A549 treated with RU486 at 1 μM for 4 hours (cell line): ENCODE results near the gene SEPTIN2. TPM values are rescaled to one million over a fixed set of nuclear protein-coding genes. Genes with fewer than 3 reads are reported as not detected.

Experiments
- total RNA-seq: library from RNA; stranded (reverse); fragments of 200-300 nt; extraction: Qiagen RNA extraction; gene quantifications from 5 replicates; pipeline ENCODE4 v1.2.3, GENCODE V29; 2022; ENCODE audit warnings: low read depth

SEPTIN2 gene
- 209 to 287 TPM (median 266 TPM) in 5 replicates for total RNA-seq

DNA sequence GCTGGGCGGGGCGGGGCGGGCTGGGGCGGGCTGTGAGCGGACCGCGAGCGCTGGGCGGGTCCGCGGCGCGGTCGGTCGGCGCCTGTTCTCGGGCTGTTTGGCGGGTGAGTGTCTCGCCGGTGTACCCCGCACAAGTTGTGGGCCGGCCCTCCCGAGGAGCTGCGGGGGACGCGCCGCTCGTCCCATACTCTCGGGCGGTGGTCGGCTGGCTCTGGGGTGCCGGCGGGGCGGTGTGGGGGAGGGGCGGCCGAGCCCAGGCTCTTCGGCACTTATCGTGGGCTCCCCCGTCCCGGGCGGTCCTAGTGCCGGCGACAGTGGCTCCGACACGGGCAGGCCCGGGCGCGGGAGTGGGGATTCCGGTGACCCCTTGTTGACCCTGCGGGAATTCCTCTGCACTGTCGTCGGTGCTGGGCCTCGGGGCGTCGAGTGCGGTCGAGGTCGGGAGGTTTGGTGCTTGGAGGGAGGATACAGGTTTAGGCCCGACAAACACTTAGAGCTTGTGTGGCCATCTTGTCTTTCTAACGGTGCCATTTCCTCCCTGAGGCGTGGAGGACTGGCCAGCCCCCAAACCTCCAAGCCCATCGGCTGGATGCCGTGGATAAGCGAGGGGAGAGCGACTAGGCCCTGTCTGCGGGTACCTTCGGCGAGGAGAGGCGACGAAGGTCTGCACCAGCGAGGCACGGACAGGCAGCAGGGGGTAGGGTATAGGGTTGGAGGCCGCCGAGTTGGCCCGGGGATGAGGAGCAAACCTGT is at the start of gene SEPTIN2:
Gene SEPTIN2, plus strand, starts transcription at position 47 of the 753 bp plus-strand sequence. CDS start 8,308 bp downstream, outside the sequence.

DNA sequence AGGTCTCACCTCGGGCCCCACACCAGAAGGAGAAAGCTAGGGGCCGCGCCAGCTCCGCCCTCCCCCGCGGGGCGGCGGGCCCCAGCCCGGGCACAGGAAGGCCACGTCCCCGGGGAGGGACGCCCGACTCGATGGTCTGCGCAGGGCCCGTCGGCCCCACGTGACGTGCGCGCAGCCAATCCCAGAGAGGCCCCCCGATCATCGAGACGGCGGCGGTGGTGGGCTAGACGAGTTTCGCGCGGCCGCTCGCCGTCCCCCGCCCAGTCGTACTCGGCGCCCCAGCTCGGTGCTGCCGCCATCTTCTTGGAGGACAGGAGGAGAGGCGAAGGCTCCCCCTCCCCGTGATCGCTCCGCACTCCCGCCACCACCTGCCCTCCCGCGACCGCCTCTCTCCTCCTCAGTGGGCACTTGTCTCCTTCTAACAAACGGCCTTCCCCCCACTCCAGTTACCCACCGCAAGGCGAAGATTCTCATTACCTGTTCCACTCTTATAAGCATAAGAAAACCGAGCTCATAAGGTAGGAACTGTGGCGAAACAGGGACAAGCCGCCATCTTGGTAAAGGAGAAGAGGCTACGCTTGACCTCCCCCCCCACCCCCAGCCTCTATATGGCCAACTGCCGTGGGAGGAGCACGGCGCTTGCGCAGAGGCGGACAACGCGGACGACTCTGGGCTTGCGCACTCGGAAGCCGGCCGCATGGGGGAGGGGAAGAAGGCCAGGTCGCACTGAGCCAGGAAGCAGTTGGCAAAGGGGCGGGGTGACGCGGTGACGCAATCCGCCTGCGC is 439 bp upstream of the SEPTIN2 start, which contains the start of gene HDLBP:
Gene HDLBP, minus strand, starts transcription at position 580 of the 786 bp plus-strand sequence. CDS start 48,803 bp downstream, outside the sequence.

DNA sequence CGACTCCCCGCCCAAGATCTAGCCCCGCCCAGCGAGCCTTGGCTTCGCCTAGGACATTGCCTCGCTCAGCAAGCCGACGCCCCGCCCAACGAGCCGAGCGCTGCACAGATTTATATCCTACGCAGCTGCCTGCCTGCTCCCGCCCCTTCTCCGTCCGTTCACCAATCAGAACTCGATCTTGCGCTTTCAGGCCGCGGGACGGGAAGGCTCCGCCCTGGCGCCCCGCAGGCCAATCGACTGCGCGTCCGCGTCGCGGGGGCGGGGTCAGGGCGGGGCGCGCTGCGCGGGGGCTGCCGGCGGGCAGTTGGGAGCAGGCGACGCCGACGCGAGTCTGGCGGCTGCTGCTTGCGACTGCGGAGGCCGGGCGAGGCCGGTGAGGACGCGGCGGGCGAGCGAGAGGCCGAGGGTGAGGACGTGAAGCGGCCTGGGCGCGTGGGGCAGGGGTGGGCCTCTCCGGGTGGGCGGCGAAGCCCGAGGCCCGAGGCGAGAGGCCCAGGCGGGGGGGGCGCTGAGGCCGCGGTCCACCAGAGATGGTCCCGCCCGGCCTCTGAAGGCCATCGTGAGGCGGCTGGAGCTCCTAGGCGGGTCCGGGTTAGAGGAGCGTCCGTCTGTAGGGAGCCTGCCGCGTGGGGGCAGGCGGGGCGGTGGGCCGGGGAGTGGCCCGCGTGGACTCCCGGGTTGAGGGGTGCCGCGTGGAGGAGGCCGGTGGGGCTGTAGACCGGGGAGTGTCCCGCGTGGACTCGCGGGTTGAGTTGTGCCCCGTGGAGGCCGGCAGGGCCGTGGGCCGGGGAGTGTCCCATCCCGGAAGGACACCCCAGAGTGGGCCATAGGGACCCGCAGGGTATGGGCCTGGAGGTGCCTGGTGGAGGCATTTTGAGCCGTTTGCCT is 40.5 kb downstream of the SEPTIN2 start, which contains the start of gene FARP2:
Gene FARP2, plus strand, starts transcription at position 303 of the 888 bp plus-strand sequence. CDS start 16,823 bp downstream, outside the sequence.

Other genes with a start within 250 kb of the SEPTIN2 start
- 22.5 to 24.5 TPM (median 23.1 TPM) in 5 replicates for gene MTERF4, start 213.6 kb upstream of the SEPTIN2 start, total RNA-seq
- 6.3 to 8.6 TPM (median 6.9 TPM) in 5 replicates for gene PASK, start 166.5 kb upstream of the SEPTIN2 start, total RNA-seq
- gene PPP1R7, start 165.5 kb upstream of the SEPTIN2 start, total RNA-seq = 54.1 to 72.3 TPM (median 66.4 TPM) in 5 replicates
- gene ANO7, start 127.2 kb upstream of the SEPTIN2 start, total RNA-seq = 1.7 to 2.7 TPM (median 1.9 TPM) in 5 replicates
- gene HDLBP, start 253 bp upstream of the SEPTIN2 start, total RNA-seq = 235 to 312 TPM (median 262 TPM) in 5 replicates
- 19.5 to 30.8 TPM (median 27.5 TPM) in 5 replicates for gene FARP2, start 40.4 kb downstream of the SEPTIN2 start, total RNA-seq
- 92.2 to 114 TPM (median 107 TPM) in 5 replicates for gene STK25, start 192.7 kb downstream of the SEPTIN2 start, total RNA-seq
- 22.0 to 37.5 TPM (median 29.3 TPM) in 5 replicates for gene BOK, start 242.8 kb downstream of the SEPTIN2 start, total RNA-seq